ENCODE data around the gene PTPN22. TPM values are rescaled to one million over a fixed set of nuclear protein-coding genes. Genes with fewer than 3 reads are reported as not detected.
A peak's percentile ranks its signal among the peaks of the same experiment; 100 is the strongest.

The PTPN22 gene
- total and polyA plus RNA-seq, 8 donors = 0.57 to 2.3 (median 1.1) TPM

GRCh38 chr1:113846391-113847035 is 25.0 kb downstream of the PTPN22 start:
- no peaks in the 10 kb centered on the region for H3K36me3 ChIP-seq
- DNase-seq (no peak), ATAC-seq (no peak), FAIRE-seq (no peak)
- H3K4me1 ChIP-seq = no peaks in the 10 kb centered on the region
- H3K27me3 ChIP-seq = no peaks in the 10 kb centered on the region
- WGBS, 2 donors = 68 to 74% methylated on average over 2 of the region's 2 CpGs
- no peak overlapping the region for H3K27ac ChIP-seq
- no peaks in the 10 kb centered on the region for H3K9me3 ChIP-seq
- no peak overlapping the region for H3K4me3 ChIP-seq
- TF ChIP-seq CTCF (IDR thresholded peaks at IDR 0.05) = no peak
- intact Hi-C loops (cut with DNase I) = no loop called here

- no peak for ATAC-seq
- H3K27me3 ChIP-seq = no peaks in the 10 kb centered on the region
- no peak for FAIRE-seq
- H3K4me3 ChIP-seq = no peak overlapping the region
- intact Hi-C loops (cut with DNase I) = loop anchor here in 1 of 3 donors (10.0 kb wide), 1 partner anchor 68 kb away; the partner anchor contains the start of genes AP4B1 and DCLRE1B
- no peaks in the 10 kb centered on the region for H3K9me3 ChIP-seq
- 100% methylated on average over 1 of the region's 1 CpG for WGBS, 2 donors
- TF ChIP-seq CTCF (IDR thresholded peaks at IDR 0.05) = no peak
- no peak overlapping the region for H3K27ac ChIP-seq
- H3K4me1 ChIP-seq = no peaks in the 10 kb centered on the region
- DNase-seq = no peak
- no peaks in the 10 kb centered on the region for H3K36me3 ChIP-seq
These were observed 35.0 kb downstream of the PTPN22 start for GRCh38 chr1:113836534-113836933.

- Histone ChIP-seq H3K27me3 (no peaks in the 10 kb centered on the region), H3K4me1 (no peaks in the 10 kb centered on the region), H3K4me3 (no peak overlapping the region), H3K27ac (no peak overlapping the region), H3K36me3 (no peaks in the 10 kb centered on the region), H3K9me3 (no peaks in the 10 kb centered on the region)
- no peak for DNase-seq
- peak in 3 of 4 donors; percentile 54 to 63 (median 57) for ATAC-seq
- intact Hi-C loops (cut with DNase I) = loop anchor here in 1 of 3 donors (10.0 kb wide), 1 partner anchor 69 kb away; the partner anchor contains the start of genes AP4B1 and DCLRE1B
- TF ChIP-seq CTCF (IDR thresholded peaks at IDR 0.05) = peak; percentile 18 to 55 (median 36)
- FAIRE-seq = peak; percentile 98
- WGBS, 2 donors = 7% methylated on average over 4 of the region's 4 CpGs
These were observed 35.7 kb downstream of the PTPN22 start for GRCh38 chr1:113835686-113836290.

GRCh38 chr1:113834716-113835115 is 36.8 kb downstream of the PTPN22 start:
- 87 to 93% methylated on average over 2 of the region's 2 CpGs for WGBS, 2 donors
- no peak for DNase-seq

More at GRCh38 chr1:113834716-113835115, 36.8 kb downstream of the PTPN22 start:
- Histone ChIP-seq H3K4me1 (no peaks in the 10 kb centered on the region), H3K9me3 (no peaks in the 10 kb centered on the region), H3K36me3 (no peaks in the 10 kb centered on the region), H3K4me3 (no peak overlapping the region), H3K27ac (no peak overlapping the region), H3K27me3 (no peaks in the 10 kb centered on the region)
- ATAC-seq = no peak
- intact Hi-C loops (cut with DNase I) = loop anchor here in 1 of 3 donors (10.0 kb wide), 1 partner anchor 70 kb away; the partner anchor contains the start of genes AP4B1 and DCLRE1B
- TF ChIP-seq CTCF (IDR thresholded peaks at IDR 0.05) = no peak
- FAIRE-seq = no peak

All from pancreas (tissue), 10 donors.